ENCODE measurements around the gene FOXP3. TPM values are rescaled to one million over a fixed set of nuclear protein-coding genes. Genes with fewer than 3 reads are reported as not detected.

Gene FOXP3
- total and polyA plus RNA-seq, 4 donors, result 0.32 TPM; not detected in 3

DNA sequence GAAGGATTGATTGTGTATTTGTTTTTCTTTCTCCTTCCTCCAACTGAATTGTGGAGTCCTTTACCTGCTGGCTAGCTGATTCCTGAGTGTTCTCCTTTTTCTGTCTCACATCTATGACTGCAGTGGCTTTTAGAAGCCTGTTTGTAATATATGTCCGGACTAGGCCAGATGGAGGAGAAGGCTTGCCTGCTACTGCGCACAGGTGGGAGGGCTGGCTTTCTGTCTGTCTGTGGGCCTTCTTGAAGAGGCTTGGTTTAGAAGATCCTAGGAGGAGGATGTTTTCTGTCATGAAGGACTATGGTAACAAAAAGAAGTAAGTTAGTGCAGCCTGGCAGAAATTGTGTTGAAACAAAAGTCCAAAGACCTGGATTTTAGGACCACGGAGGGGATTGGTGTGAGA lies 13.6 kb upstream of the FOXP3 start:
- ATAC-seq (ENCODE audit: low FRiP score) (no peak), DNase-seq (no peak)
- H3K4me3 ChIP-seq (ENCODE audit: low read length in 2 of 2), result no peak overlapping the region
- peaks cover 0 to 2% of the 10 kb centered on the region in 2 donors for H3K4me1 ChIP-seq (ENCODE audit: control insufficient read depth in 1 of 2, insufficient read depth in 2 of 2, low read length in 2 of 2)
- intact Hi-C loops (cut with DNase I), result no loop called here
- WGBS, 2 donors, result 83 to 91% methylated on average over 3 of the region's 3 CpGs
- H3K27ac ChIP-seq (ENCODE audit: low read depth in 1 of 2, low read length in 2 of 2), result no peak overlapping the region
- H3K9me3 ChIP-seq (ENCODE audit: control insufficient read depth, low read length), result no peaks in the 10 kb centered on the region
- no peaks in the 10 kb centered on the region for H3K27me3 ChIP-seq (ENCODE audit: control insufficient read depth in 1 of 2, insufficient read depth in 2 of 2, low read length in 1 of 2)
- no peaks in the 10 kb centered on the region for H3K36me3 ChIP-seq (ENCODE audit: control insufficient read depth in 1 of 2, insufficient read depth in 2 of 2, low read length in 1 of 2)

DNA sequence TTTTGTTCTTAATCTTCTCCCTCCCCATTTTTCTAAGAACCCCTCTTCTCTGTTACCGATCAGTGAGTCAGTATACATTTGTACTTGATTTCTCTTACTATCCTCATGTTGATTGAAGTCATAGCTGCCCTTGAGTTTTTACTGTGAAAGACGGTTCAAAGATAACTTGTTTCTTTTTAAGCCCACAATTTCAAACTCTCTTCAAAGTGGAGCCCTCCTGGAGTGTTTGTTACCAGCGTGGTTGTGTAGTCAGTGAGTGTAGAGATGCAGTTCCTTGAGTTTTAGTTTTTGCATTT lies 13.0 kb upstream of the FOXP3 start:
- intact Hi-C loops (cut with DNase I), result no loop called here
- no peaks in the 10 kb centered on the region for H3K36me3 ChIP-seq (ENCODE audit: control insufficient read depth in 1 of 2, insufficient read depth in 2 of 2, low read length in 1 of 2)
- DNase-seq (no peak), ATAC-seq (ENCODE audit: low FRiP score) (no peak)
- peaks cover 0 to 2% of the 10 kb centered on the region in 2 donors for H3K4me1 ChIP-seq (ENCODE audit: control insufficient read depth in 1 of 2, insufficient read depth in 2 of 2, low read length in 2 of 2)
- H3K4me3 ChIP-seq (ENCODE audit: low read length in 2 of 2), result no peak overlapping the region
- no peaks in the 10 kb centered on the region for H3K27me3 ChIP-seq (ENCODE audit: control insufficient read depth in 1 of 2, insufficient read depth in 2 of 2, low read length in 1 of 2)
- 56 to 70% methylated on average over 3 of the region's 3 CpGs for WGBS, 2 donors
- H3K27ac ChIP-seq (ENCODE audit: low read depth in 1 of 2, low read length in 2 of 2), result peak overlapping the region in 1 of 2 donors; percentile 33
- H3K9me3 ChIP-seq (ENCODE audit: control insufficient read depth, low read length), result no peaks in the 10 kb centered on the region

DNA sequence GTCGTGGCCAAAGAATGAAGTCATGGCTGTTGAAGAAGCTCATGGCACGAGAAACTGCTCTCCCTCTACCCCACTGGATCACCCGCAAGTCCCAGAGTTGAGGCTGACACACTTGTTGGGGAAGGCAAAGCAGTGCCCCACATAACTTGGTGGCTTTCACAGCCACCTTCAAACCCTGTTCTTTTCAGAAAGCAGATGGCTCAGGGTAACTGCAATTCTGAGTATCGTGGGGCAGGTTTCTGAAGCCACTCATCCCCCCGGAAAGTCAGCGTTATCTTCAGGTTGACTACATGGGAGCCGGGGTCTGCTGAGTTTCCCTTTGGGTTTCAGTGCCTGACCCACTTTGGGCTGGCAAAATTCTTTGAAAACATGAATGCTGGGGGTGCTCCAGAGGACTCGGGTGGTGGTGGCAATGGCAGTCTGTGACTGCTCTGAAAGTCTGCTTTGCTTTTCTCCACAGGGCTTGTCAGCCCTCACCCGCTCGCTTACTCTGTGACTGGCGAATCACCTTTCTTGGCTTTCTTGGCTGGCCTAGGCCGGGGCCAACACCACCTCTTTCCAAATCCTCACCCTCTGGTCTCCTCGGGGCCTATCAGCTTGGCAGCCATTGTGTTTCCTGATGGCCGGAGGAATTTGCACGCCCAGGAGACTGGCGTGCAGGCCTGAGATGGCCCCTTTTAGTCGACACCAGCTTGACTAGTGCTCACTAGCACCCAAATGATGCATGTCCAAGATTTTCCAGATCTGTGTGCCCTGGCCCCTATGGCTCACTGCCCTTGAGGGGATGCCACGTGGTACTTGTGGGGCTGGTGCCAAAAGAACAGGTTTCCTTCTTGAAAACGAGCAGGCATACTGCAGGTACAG lies 12.4 kb upstream of the FOXP3 start:
- 38 to 42% methylated on average over 19 of the region's 19 CpGs for WGBS, 2 donors
- no peak for DNase-seq
- Histone ChIP-seq H3K9me3 (ENCODE audit: control insufficient read depth, low read length) (no peaks in the 10 kb centered on the region), H3K27me3 (ENCODE audit: control insufficient read depth in 1 of 2, insufficient read depth in 2 of 2, low read length in 1 of 2) (no peaks in the 10 kb centered on the region), H3K36me3 (ENCODE audit: control insufficient read depth in 1 of 2, insufficient read depth in 2 of 2, low read length in 1 of 2) (no peaks in the 10 kb centered on the region), H3K4me3 (ENCODE audit: low read length in 2 of 2) (no peak overlapping the region), H3K4me1 (ENCODE audit: control insufficient read depth in 1 of 2, insufficient read depth in 2 of 2, low read length in 2 of 2) (peaks cover 0 to 2% of the 10 kb centered on the region in 2 donors), H3K27ac (ENCODE audit: low read depth in 1 of 2, low read length in 2 of 2) (peak overlapping the region; percentile 30 to 33)
- intact Hi-C loops (cut with DNase I), result no loop called here
- no peak for ATAC-seq (ENCODE audit: low FRiP score)

DNA sequence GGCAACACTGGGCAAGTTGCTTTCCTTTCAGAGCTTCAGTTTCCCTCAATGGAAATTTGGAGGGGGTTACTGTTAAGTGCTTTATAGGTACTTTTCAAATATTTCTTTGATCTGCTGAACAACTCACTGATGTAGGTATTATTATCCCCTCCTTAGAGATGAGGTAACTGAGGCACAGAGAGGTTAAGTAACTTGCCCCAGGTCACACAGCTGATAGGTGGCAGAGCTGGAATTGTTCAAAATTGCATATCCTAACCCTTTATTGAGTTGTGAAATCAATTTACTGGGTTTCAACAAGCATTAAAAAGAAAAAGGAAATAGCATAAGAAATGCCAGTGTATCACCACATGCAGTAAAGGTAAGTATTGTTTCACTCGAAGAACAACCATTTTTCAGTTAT lies 11.7 kb upstream of the FOXP3 start:
- Histone ChIP-seq H3K4me3 (ENCODE audit: low read length in 2 of 2) (no peak overlapping the region), H3K27ac (ENCODE audit: low read depth in 1 of 2, low read length in 2 of 2) (no peak overlapping the region), H3K36me3 (ENCODE audit: control insufficient read depth in 1 of 2, insufficient read depth in 2 of 2, low read length in 1 of 2) (no peaks in the 10 kb centered on the region), H3K9me3 (ENCODE audit: control insufficient read depth, low read length) (no peaks in the 10 kb centered on the region), H3K27me3 (ENCODE audit: control insufficient read depth in 1 of 2, insufficient read depth in 2 of 2, low read length in 1 of 2) (no peaks in the 10 kb centered on the region), H3K4me1 (ENCODE audit: control insufficient read depth in 1 of 2, insufficient read depth in 2 of 2, low read length in 2 of 2) (peaks cover 0 to 2% of the 10 kb centered on the region in 2 donors)
- DNase-seq (no peak), ATAC-seq (ENCODE audit: low FRiP score) (no peak)
- 19 to 31% methylated on average over 1 of the region's 1 CpG for WGBS, 2 donors
- intact Hi-C loops (cut with DNase I), result no loop called here

DNA sequence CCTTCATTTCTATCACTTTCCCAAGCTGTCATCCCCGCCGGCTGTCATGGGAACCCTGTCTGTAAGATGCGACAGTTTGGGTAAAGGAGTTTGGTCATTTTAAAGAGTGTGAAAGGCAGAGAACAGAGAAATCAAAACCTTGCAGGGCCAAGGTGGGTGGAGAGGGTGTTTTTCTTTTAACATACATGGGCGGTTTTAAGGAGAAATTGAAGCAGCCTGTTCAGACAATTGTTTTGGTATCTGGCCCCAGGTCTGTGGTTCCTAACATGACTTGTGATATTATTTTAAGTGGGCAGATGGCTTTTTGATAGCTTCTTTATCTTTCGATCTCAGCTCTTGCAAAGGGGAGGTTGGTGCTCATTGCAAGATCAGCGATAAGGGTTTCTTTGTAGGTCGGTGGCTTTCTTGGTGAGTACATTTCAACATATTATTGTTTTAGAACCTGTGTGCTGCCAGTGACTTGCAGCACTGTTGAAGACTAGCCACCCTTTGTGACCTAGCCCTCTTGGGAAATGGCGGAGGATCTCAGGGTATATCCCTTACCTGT lies 8.7 kb upstream of the FOXP3 start:
- Histone ChIP-seq H3K4me3 (ENCODE audit: low read length in 2 of 2) (no peak overlapping the region), H3K27me3 (ENCODE audit: control insufficient read depth in 1 of 2, insufficient read depth in 2 of 2, low read length in 1 of 2) (no peaks in the 10 kb centered on the region), H3K27ac (ENCODE audit: low read depth in 1 of 2, low read length in 2 of 2) (no peak overlapping the region), H3K36me3 (ENCODE audit: control insufficient read depth in 1 of 2, insufficient read depth in 2 of 2, low read length in 1 of 2) (no peaks in the 10 kb centered on the region), H3K4me1 (ENCODE audit: control insufficient read depth in 1 of 2, insufficient read depth in 2 of 2, low read length in 2 of 2) (peaks cover 0 to 2% of the 10 kb centered on the region in 2 donors), H3K9me3 (ENCODE audit: control insufficient read depth, low read length) (no peaks in the 10 kb centered on the region)
- DNase-seq (peak; percentile 8 to 26), ATAC-seq (ENCODE audit: low FRiP score) (no peak)
- WGBS, 2 donors, result 81 to 84% methylated on average over 8 of the region's 8 CpGs
- intact Hi-C loops (cut with DNase I), result loop anchor here in 1 of 2 donors (5.0 kb wide), 1 partner anchor 81 kb away; no protein-coding TSS in a partner anchor

DNA sequence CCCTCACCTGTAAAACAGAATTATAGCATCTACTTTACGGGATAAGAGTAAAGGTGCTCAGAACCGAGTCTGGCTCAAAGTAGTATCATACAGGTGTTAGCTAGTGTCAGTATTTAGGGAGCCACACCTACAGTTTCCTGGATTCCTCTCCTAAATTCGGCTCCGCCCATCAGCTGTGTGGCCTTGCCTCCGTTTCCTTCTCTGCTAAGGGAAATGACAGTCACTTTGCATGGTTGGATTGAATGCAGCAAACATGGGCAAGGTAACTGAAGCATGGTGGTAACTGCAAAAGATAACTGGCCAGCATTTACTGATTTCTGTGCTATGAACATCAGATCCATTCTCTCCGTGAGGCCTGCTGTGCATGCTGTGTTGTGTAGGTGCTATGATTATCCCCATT lies 7.9 kb upstream of the FOXP3 start:
- Histone ChIP-seq H3K4me3 (ENCODE audit: low read length in 2 of 2) (no peak overlapping the region), H3K4me1 (ENCODE audit: control insufficient read depth in 1 of 2, insufficient read depth in 2 of 2, low read length in 2 of 2) (peaks cover 0 to 2% of the 10 kb centered on the region in 2 donors), H3K9me3 (ENCODE audit: control insufficient read depth, low read length) (no peaks in the 10 kb centered on the region), H3K27ac (ENCODE audit: low read depth in 1 of 2, low read length in 2 of 2) (no peak overlapping the region), H3K27me3 (ENCODE audit: control insufficient read depth in 1 of 2, insufficient read depth in 2 of 2, low read length in 1 of 2) (no peaks in the 10 kb centered on the region), H3K36me3 (ENCODE audit: control insufficient read depth in 1 of 2, insufficient read depth in 2 of 2, low read length in 1 of 2) (no peaks in the 10 kb centered on the region)
- 56 to 66% methylated on average over 6 of the region's 6 CpGs for WGBS, 2 donors
- intact Hi-C loops (cut with DNase I), result loop anchor here in 1 of 2 donors (5.0 kb wide), 1 partner anchor 80 kb away; no protein-coding TSS in a partner anchor
- ATAC-seq (ENCODE audit: low FRiP score), result no peak
- DNase-seq, result peak; percentile 9 to 23

DNA sequence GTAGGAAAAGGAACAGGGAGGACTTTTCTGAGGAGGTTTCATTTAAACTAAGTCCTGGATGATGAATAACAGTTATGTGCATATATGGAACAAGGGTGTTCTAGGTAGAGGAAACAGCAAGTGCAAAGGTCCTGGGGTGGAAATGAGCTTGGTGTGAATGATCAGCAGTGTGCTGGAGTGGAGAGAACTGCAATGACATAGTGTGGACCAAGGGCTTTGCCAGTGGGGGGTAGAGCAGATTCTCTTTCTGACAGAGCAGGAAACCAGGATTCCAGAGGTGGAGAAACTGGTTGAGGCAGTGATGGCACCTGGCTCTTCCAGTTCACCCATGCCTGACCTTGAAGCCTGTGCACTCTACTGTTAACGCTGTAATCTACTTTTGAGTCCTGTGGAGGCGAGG lies 6.8 kb upstream of the FOXP3 start:
- peaks cover 0 to 2% of the 10 kb centered on the region in 2 donors for H3K4me1 ChIP-seq (ENCODE audit: control insufficient read depth in 1 of 2, insufficient read depth in 2 of 2, low read length in 2 of 2)
- H3K4me3 ChIP-seq (ENCODE audit: low read length in 2 of 2), result no peak overlapping the region
- ATAC-seq (ENCODE audit: low FRiP score), result no peak
- no peaks in the 10 kb centered on the region for H3K27me3 ChIP-seq (ENCODE audit: control insufficient read depth in 1 of 2, insufficient read depth in 2 of 2, low read length in 1 of 2)
- DNase-seq, result peak; percentile 12 to 25
- no peak overlapping the region for H3K27ac ChIP-seq (ENCODE audit: low read depth in 1 of 2, low read length in 2 of 2)
- no peaks in the 10 kb centered on the region for H3K9me3 ChIP-seq (ENCODE audit: control insufficient read depth, low read length)
- no peaks in the 10 kb centered on the region for H3K36me3 ChIP-seq (ENCODE audit: control insufficient read depth in 1 of 2, insufficient read depth in 2 of 2, low read length in 1 of 2)
- intact Hi-C loops (cut with DNase I), result loop anchor here in 1 of 2 donors (5.0 kb wide), 1 partner anchor 79 kb away; no protein-coding TSS in a partner anchor
- 59 to 85% methylated on average over 2 of the region's 2 CpGs for WGBS, 2 donors

DNA sequence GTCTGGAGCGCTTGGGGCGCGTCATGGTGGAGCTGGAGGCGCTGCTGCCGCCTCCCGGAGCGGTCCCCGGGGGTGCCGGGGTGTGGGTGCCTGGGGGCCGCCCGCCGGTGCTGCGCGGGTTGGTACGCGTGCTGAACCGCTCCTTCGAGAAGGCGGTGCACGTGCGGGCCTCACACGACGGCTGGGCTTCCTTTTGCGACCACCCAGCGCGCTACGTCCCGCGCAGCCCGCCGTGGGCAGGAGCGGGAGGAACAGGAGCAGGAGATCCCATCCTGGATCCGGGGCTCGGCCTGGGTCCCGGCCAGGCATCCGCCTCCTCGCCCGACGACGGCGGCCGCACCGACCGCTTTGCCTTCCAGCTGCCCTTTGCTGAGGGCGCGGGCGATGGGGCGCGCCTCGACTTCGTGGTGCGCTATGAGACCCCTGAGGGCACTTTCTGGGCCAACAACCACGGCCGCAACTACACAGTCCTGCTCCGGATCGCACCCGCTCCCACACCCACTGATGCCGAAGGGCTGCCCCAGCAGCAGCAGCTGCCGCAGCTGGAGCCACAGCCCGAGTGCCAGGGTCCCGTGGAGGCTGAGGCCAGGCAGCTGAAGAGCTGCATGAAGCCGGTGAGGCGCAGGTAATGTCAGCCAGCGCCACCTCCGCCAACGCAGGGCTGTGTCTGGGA lies 5.9 kb upstream of the FOXP3 start:
- Histone ChIP-seq H3K27me3 (ENCODE audit: control insufficient read depth in 1 of 2, insufficient read depth in 2 of 2, low read length in 1 of 2) (no peaks in the 10 kb centered on the region), H3K9me3 (ENCODE audit: control insufficient read depth, low read length) (no peaks in the 10 kb centered on the region), H3K4me1 (ENCODE audit: control insufficient read depth in 1 of 2, insufficient read depth in 2 of 2, low read length in 2 of 2) (peaks cover 0 to 2% of the 10 kb centered on the region in 2 donors), H3K27ac (ENCODE audit: low read depth in 1 of 2, low read length in 2 of 2) (peak overlapping the region in 1 of 2 donors; percentile 91), H3K4me3 (ENCODE audit: low read length in 2 of 2) (peak overlapping the region; percentile 28 to 76), H3K36me3 (ENCODE audit: control insufficient read depth in 1 of 2, insufficient read depth in 2 of 2, low read length in 1 of 2) (no peaks in the 10 kb centered on the region)
- DNase-seq (peak in 1 of 2 donors; percentile 73), ATAC-seq (ENCODE audit: low FRiP score) (no peak)
- WGBS, 2 donors, result 46 to 70% methylated on average over 54 to 66 of the region's 66 CpGs
- intact Hi-C loops (cut with DNase I), result loop anchor here in 1 of 2 donors (5.0 kb wide), 1 partner anchor 78 kb away; no protein-coding TSS in a partner anchor

All from aorta (tissue), 5 donors.